GM19324 (cell line): ENCODE data around the gene EPS8L3.
"Not testable (repeated sequence)": the region's sequence is repeated elsewhere in the genome, so short reads cannot be mapped to it uniquely, and the experiment has no call there.

Experiments used
- ATAC-seq: cut with Tn5 transposase; IDR thresholded peaks from one replicate; pipeline ENCODE4 v1.9.1; 2021; ENCODE audit warnings: mild to moderate bottlenecking, moderate library complexity; ENCODE audit not compliant: unreplicated experiment, low FRiP score

Gene EPS8L3

GRCh38 chr1:109750241-109750882 lies 13.4 kb downstream of the EPS8L3 start:
- ATAC-seq = no peak

GRCh38 chr1:109749221-109749620 lies 14.5 kb downstream of the EPS8L3 start:
- no peak for ATAC-seq

GRCh38 chr1:109748311-109748710 lies 15.4 kb downstream of the EPS8L3 start:
- not testable (repeated sequence) for ATAC-seq

- no peak for ATAC-seq
Observed at GRCh38 chr1:109740615-109741373, 22.9 kb downstream of the EPS8L3 start, which contains the start of gene GSTM3. GSTM3 (minus strand) TSS chr1:109741038; CDS start chr1:109740287, 751 bp downstream.

- peak; percentile 93 for ATAC-seq
Observed at GRCh38 chr1:109739738-109740614, 23.7 kb downstream of the EPS8L3 start.

- ATAC-seq = no peak
Observed at GRCh38 chr1:109733236-109733870, 30.4 kb downstream of the EPS8L3 start.

GRCh38 chr1:109732390-109732881 lies 31.3 kb downstream of the EPS8L3 start:
- no peak for ATAC-seq

GRCh38 chr1:109730666-109731065 lies 33.1 kb downstream of the EPS8L3 start:
- no peak for ATAC-seq

GRCh38 chr1:109728870-109729269 lies 34.9 kb downstream of the EPS8L3 start:
- ATAC-seq = no peak

GRCh38 chr1:109726728-109727373 lies 36.9 kb downstream of the EPS8L3 start:
- ATAC-seq = no peak

GRCh38 chr1:109726007-109726406 lies 37.7 kb downstream of the EPS8L3 start:
- ATAC-seq = no peak

GRCh38 chr1:109725510-109725909 lies 38.2 kb downstream of the EPS8L3 start:
- ATAC-seq = no peak

- ATAC-seq = no peak
Observed at GRCh38 chr1:109724933-109725332, 38.8 kb downstream of the EPS8L3 start.

- no peak for ATAC-seq
Observed at GRCh38 chr1:109722908-109723691, 40.6 kb downstream of the EPS8L3 start.

GRCh38 chr1:109721971-109722370 lies 41.8 kb downstream of the EPS8L3 start:
- ATAC-seq = no peak

GRCh38 chr1:109721042-109721441 lies 42.7 kb downstream of the EPS8L3 start:
- ATAC-seq = no peak

GRCh38 chr1:109719337-109719837 lies 44.3 kb downstream of the EPS8L3 start:
- ATAC-seq = no peak

GRCh38 chr1:109718495-109718894 lies 45.2 kb downstream of the EPS8L3 start:
- ATAC-seq = no peak

GRCh38 chr1:109717729-109718128 lies 46.0 kb downstream of the EPS8L3 start:
- no peak for ATAC-seq
